ENCODE results near the gene SIPA1L3. TPM values are rescaled to one million over a fixed set of nuclear protein-coding genes. Genes with fewer than 3 reads are reported as not detected.

The SIPA1L3 gene
- total RNA-seq, 1 donor from 2014 or later, result 66.7 TPM

DNA sequence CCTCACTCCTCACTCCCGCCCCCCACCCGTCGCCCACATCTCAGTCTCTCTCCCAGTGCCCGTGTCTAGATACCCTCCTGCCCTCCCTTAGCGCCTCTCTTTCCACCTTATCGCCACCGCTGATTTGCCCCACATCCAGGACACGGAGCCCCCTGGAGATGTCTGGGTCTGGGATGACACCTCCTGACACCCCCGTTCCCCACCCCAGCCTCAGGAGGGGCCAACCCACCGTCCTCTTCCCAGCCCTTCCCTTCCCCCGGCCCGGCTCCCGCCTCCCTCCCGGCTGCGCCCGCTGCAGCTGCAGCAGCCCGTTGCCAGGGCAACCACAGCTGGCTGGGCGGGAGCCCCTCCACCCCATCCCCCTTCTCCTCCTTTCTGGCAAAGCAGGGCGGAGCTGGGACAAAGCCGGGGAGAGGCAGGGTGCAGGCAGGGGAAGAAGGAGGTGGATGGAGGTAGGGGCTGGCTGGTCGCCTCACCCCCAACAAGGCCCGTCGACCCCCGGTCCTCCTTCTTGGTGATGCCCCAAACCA lies 303.5 kb downstream of the SIPA1L3 start:
- TF ChIP-seq, protein P1, sequence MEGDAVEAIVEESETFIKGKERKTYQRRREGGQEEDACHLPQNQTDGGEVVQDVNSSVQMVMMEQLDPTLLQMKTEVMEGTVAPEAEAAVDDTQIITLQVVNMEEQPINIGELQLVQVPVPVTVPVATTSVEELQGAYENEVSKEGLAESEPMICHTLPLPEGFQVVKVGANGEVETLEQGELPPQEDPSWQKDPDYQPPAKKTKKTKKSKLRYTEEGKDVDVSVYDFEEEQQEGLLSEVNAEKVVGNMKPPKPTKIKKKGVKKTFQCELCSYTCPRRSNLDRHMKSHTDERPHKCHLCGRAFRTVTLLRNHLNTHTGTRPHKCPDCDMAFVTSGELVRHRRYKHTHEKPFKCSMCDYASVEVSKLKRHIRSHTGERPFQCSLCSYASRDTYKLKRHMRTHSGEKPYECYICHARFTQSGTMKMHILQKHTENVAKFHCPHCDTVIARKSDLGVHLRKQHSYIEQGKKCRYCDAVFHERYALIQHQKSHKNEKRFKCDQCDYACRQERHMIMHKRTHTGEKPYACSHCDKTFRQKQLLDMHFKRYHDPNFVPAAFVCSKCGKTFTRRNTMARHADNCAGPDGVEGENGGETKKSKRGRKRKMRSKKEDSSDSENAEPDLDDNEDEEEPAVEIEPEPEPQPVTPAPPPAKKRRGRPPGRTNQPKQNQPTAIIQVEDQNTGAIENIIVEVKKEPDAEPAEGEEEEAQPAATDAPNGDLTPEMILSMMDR (conservative IDR thresholded peaks at IDR 0.05; ENCODE audit: low read depth, low read length), result no peak
- DNase-seq (ENCODE audit: low read depth), result no peak
- no peak overlapping the region for H3K4me3 ChIP-seq (ENCODE audit: low read depth, low read length)

DNA sequence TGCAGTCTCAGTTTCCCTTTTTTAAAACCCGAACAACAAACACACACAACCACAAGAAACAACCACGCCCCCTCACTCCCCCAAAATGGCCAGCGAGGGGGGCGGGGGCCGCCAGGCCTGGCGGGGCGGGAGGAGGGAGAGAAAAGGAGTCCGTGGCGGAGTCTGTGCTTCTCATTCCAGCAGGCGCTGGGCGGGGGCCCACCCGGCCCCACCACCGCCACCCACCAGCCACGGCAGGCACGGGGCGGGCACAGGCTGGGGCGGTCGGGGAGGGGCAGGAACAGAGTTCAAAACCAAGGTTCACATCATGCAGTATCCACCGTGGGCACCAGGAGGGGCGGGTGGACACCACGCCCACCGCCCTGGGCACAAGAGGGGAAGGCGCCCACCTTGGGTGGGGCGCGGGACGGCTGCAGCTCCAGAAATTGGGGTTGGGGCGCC lies 304.2 kb downstream of the SIPA1L3 start:
- H3K4me3 ChIP-seq (ENCODE audit: low read depth, low read length), result no peak overlapping the region
- TF ChIP-seq, protein P1 (conservative IDR thresholded peaks at IDR 0.05; ENCODE audit: low read depth, low read length), result peak; percentile 16
- DNase-seq (ENCODE audit: low read depth), result no peak

DNA sequence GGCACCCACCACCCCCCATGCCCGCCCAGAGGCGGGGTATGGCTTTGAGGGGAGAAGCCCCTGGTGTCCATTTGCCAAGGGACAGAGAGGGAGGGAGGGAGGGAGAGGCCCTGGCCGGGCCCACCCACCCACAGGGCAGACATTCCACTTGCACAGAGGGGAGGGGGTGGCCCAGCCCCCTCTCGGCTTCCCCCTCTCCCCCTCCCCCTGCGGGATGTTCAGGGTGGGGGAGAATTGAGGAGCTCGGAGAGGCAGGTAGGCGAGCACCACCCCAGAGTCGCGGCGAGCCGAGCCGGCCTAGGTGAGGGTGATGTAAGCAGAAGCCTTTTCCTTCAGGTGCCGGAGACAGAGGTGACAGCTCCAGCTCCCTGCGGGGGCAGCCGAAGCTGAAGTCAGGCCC lies 304.8 kb downstream of the SIPA1L3 start:
- TF ChIP-seq, protein P1 (conservative IDR thresholded peaks at IDR 0.05; ENCODE audit: low read depth, low read length), result no peak
- H3K4me3 ChIP-seq (ENCODE audit: low read depth, low read length), result no peak overlapping the region
- DNase-seq (ENCODE audit: low read depth), result no peak

DNA sequence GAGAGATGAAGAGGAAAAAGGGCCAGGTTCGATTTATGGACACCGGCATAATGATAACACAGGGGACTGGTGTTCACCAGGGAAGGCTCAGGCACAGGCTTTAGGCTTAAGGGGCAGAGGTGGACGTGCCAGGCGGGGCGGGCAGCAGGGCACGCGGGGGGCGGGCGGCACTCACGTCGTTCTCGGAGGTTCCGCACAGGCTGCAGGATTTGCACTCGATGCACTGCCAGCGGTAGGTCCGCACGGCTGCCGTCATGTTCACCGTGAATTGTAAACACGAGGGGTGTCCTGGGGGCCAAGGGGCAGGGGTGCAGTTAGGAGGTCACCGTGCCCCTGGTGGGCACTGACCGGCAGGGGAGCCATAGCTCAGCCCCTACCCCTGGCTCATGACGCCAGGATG lies 306.5 kb downstream of the SIPA1L3 start:
- no peak for DNase-seq (ENCODE audit: low read depth)
- H3K4me3 ChIP-seq (ENCODE audit: low read depth, low read length), result no peak overlapping the region
- TF ChIP-seq, protein P1 (conservative IDR thresholded peaks at IDR 0.05; ENCODE audit: low read depth, low read length), result no peak

DNA sequence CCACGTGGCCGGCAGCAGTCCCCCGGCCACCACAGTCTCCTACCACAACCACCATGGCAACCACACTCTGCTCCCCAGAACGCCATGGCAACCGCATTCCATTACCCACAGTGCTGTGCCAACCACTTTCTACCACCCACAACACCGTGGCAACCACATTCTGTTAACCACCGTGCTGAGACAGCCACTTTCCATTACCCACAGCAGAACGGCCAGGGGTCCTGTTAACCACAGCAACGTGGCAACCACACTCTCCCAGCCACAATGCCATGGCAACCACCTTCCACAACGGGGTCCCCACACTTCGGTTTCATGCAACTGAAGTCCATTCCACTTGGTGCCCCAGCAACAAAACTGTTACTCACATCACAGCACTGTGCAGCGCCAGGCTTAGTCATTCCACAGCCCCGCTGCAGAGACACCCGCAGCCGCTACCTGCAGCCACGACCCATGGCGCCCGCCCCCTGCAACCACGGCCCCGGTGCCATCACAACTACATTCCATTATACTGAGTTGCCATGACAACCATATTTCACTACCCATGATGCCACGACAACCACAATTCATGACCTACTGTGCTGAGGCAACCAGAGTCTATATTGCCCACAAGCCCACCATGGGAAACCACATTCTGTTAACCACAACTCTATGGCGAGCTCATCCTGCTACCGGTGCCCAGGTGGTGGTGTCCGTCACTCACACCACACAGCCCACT lies 307.1 kb downstream of the SIPA1L3 start:
- H3K4me3 ChIP-seq (ENCODE audit: low read depth, low read length), result no peak overlapping the region
- DNase-seq (ENCODE audit: low read depth), result peak; percentile 31
- TF ChIP-seq, protein P1 (conservative IDR thresholded peaks at IDR 0.05; ENCODE audit: low read depth, low read length), result no peak

DNA sequence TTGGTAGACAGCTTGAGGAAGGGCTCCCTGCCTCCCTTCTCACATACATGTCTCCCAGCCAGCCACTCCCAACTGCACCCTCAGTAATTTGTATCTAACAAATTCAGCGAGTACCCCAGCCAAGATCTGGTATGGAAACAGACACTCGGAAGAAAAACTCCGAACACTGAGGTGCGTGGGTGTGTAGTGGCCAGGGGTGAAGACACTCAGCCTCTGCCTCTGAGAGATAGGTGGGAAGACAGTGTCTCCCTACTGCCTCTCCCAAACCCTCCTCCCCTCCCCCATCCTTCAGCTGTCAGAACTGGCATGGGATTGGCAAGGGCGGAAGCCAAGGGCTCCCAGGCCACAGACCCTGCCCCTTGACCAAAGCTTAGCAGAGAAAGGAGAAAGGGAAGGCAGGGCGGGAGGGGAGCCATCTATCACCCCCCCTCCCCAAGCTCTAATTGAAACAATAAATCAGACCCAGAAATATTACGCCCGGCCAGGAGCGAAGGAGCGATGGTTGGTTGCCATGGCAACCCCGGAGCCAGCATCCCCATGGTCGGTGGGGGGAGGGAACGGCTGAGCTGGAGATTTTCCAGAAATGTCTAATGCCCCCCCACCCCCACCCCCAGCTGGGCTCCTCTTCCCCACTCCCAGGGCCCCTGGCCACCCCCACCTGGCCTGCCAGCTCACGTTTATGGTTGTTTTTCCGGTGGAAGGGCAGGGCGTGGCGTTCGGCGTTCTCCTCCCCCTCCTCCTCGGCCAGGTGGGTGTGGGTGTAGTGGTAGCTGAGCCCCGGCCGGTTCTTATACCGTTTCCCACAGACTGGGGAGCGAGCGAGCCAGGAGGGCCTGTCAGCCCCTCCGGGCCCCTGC lies 310.0 kb downstream of the SIPA1L3 start:
- H3K4me3 ChIP-seq (ENCODE audit: low read depth, low read length), result no peak overlapping the region
- no peak for DNase-seq (ENCODE audit: low read depth)
- TF ChIP-seq, protein P1 (conservative IDR thresholded peaks at IDR 0.05; ENCODE audit: low read depth, low read length), result no peak

Data from epithelial cell of proximal tubule (primary cell).